K562 (cell line): ENCODE data around the gene ZNF174. TPM values are rescaled to one million over a fixed set of nuclear protein-coding genes. Genes with fewer than 3 reads are reported as not detected.

Experiments
- GTF2E2 ChIP-seq: fragments of 200-800 bp; sonication (Bioruptor generic); IDR thresholded peaks from 2 replicates; pipeline ENCODE4 v1.6.1; 2016; ENCODE audit warnings: missing genetic modification characterization, missing compliant biosample characterization
- HDGF ChIP-seq: fragments of 450-650 bp; IDR thresholded peaks from 2 replicates; pipeline ENCODE4 v1.6.1; 2016
- PRMT5 ChIP-seq: sonication (generic); formaldehyde crosslinking; IDR thresholded peaks from 2 replicates; pipeline ENCODE4 v1.5.0; 2020; ENCODE audit warnings: missing genetic modification reagents
- RAD51 ChIP-seq: fragments of 450-650 bp; IDR thresholded peaks from 2 replicates; pipeline ENCODE4 v1.7.1; 2016; ENCODE audit warnings: low read depth, mild to moderate bottlenecking, borderline replicate concordance
- RBM14 ChIP-seq: fragments of 200-400 bp; formaldehyde crosslinking; IDR thresholded peaks from 2 replicates; pipeline ENCODE4 v1.6.1; 2018; ENCODE audit warnings: low read depth, mild to moderate bottlenecking, low read length, moderate library complexity, borderline replicate concordance; ENCODE audit not compliant: insufficient read depth
- SMC3 ChIP-seq: conservative IDR thresholded peaks from 2 replicates; pipeline ENCODE4 v1.6.1; 2011; ENCODE audit warnings: low read depth, low read length, improper control_type of control experiment; ENCODE audit not compliant: insufficient read depth
- ZNF384 ChIP-seq: IDR thresholded peaks from 2 replicates; pipeline ENCODE4 v1.6.1; 2012; ENCODE audit warnings: low read depth, low read length, improper control_type of control experiment
- polyA plus RNA-seq, 8 experiments: library from polyadenylated mRNA; depleted of rRNA in 4 of 8; stranded (reverse) in 5 of 8; unstranded in 3 of 8; fragments of >200 nt; fragmentation: Nextera tagmentation in 2 of 8; fragmentation: Illumina TruSeq in 1 of 8; extraction: Ambion mirVana in 2 of 8; extraction: Trizol in 1 of 8; gene quantifications; 2 replicates each; pipeline versions ENCODE4 v1.2.1 to v1.2.3, GENCODE V29; 2011 to 2014; ENCODE audit warnings: inconsistent platforms in 1 of 8, missing spikeins in 1 of 8
- total RNA-seq, 7 experiments: library from RNA; depleted of rRNA in 6 of 7; stranded (reverse); fragments of >200 nt in 6 of 7; fragmentation: Illumina TruSeq in 2 of 7; extraction: Trizol in 2 of 7; gene quantifications; 2 replicates each; pipeline versions ENCODE4 v1.2.1 to v1.2.3, GENCODE V29; 2011 to 2021; ENCODE audit warnings: low replicate concordance in 1 of 7
- TF ChIP-seq, protein P1 (sequence below), 2 experiments: IDR thresholded peaks; 2 replicates each; pipeline ENCODE4 v1.6.1; 2011; ENCODE audit warnings: borderline replicate concordance in 1 of 2, control low read depth in 1 of 2, low read depth in 1 of 2, low read length in 1 of 2, mild to moderate bottlenecking in 1 of 2, mixed read lengths in 1 of 2, moderate library complexity in 1 of 2; ENCODE audit not compliant: insufficient read depth in 1 of 2, insufficient read length in 1 of 2, poor library complexity in 1 of 2, severe bottlenecking in 1 of 2; ENCODE audit errors: extremely low read depth in 1 of 2
- TF ChIP-seq, protein P2 (sequence below): fragments of 450-650 bp; IDR thresholded peaks from 2 replicates; pipeline ENCODE4 v1.6.1; 2016; ENCODE audit warnings: low read depth, mild to moderate bottlenecking, moderate library complexity
- TF ChIP-seq, protein P3 (sequence below): sonication (generic); formaldehyde crosslinking; IDR thresholded peaks from 2 replicates; pipeline ENCODE4 v1.8.0; 2022; ENCODE audit warnings: mild to moderate bottlenecking, missing genetic modification reagents
- TF ChIP-seq, protein P4 (sequence below): sonication (generic); IDR thresholded peaks from 2 replicates; pipeline ENCODE4 v1.6.1; 2016
- TF ChIP-seq, protein P5 (sequence below): fragments of 250-450 bp; sonication (Bioruptor Pico); IDR thresholded peaks from 2 replicates; pipeline ENCODE4 v1.8.0; 2021; ENCODE audit warnings: borderline replicate concordance, mild to moderate bottlenecking, moderate library complexity; ENCODE audit not compliant: poor library complexity, severe bottlenecking
- TF ChIP-seq, protein P6 (sequence below), 3 experiments: fragments of 200-800 bp in 1 of 3; fragments of 250-450 bp in 1 of 3; fragments of 450-650 bp in 1 of 3; sonication (Bioruptor Pico) in 1 of 3; sonication (Bioruptor generic) in 1 of 3; formaldehyde crosslinking in 1 of 3; IDR thresholded peaks; 2 replicates each; pipeline versions ENCODE4 v1.6.1 to v1.8.0; 2016 to 2022; ENCODE audit warnings: mild to moderate bottlenecking in 2 of 3, missing genetic modification characterization in 2 of 3, missing compliant biosample characterization in 1 of 3, moderate library complexity in 1 of 3

ZNF174 gene
- total and polyA plus RNA-seq, 9 of the 15 experiments (the other 6 are each of a cell fraction or from before 2014, with no cell fraction given), result 5.1 to 19.1 (median 12.5) TPM

DNA sequence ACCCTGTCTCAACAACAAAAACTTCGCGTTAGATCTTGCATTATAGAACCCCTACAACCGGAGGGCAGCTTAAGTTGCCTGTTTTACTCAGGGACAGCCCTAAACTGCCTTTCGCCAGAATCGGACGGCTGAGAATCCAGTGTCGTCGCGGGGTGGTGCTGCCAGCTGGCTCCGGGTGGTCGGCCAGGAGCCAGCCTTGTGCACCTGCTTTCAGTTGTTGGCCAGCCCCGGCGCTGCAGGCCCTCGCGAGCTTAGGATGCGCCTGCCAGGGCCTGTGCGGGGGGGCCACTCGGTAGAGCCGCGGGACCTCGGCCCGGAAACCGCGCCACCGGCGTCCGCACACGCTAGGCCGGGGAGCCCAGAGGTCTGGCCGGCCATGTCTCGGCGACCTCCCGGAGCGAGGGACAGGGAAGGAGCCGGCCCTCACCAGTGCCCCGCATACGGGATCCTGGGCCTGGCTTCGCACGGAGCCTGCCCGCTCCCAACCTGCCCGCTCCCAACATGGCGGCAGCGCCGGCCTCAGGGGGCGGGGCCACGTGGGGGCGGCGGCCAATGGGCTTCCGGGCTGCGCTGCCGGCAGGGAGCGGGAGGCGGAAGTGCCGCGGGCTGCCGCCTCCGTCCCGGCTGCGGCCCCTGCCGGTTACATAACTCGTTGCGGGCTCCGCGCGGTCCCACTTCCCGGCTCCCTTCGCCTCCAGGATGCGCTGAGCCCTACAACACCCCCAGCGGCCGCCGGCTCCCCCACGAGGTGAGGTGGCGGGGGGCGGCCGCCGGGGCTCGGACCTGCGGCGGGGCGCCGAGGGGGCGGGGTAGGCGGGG is 56.6 kb downstream of the ZNF174 start (continued):
- TF ChIP-seq, protein P1, sequence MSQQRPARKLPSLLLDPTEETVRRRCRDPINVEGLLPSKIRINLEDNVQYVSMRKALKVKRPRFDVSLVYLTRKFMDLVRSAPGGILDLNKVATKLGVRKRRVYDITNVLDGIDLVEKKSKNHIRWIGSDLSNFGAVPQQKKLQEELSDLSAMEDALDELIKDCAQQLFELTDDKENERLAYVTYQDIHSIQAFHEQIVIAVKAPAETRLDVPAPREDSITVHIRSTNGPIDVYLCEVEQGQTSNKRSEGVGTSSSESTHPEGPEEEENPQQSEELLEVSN (IDR thresholded peaks at IDR 0.05; ENCODE audit: borderline replicate concordance in 1 of 2, extremely low read depth in 1 of 2, insufficient read depth in 1 of 2, insufficient read length in 1 of 2, low read depth in 1 of 2, low read length in 1 of 2, poor library complexity in 1 of 2, severe bottlenecking in 1 of 2), result peak; percentile 66 to 91
- TF ChIP-seq, protein P2, sequence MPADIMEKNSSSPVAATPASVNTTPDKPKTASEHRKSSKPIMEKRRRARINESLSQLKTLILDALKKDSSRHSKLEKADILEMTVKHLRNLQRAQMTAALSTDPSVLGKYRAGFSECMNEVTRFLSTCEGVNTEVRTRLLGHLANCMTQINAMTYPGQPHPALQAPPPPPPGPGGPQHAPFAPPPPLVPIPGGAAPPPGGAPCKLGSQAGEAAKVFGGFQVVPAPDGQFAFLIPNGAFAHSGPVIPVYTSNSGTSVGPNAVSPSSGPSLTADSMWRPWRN, result no peak
- no peak for TF ChIP-seq ZNF384
- no peak for TF ChIP-seq PRMT5
- peak; percentile 67; the same call in 1 of the 2 replicates for TF ChIP-seq GTF2E2 (tag)
- TF ChIP-seq RAD51, result peak; percentile 65
- TF ChIP-seq RBM14, result no peak
- TF ChIP-seq, protein P3, sequence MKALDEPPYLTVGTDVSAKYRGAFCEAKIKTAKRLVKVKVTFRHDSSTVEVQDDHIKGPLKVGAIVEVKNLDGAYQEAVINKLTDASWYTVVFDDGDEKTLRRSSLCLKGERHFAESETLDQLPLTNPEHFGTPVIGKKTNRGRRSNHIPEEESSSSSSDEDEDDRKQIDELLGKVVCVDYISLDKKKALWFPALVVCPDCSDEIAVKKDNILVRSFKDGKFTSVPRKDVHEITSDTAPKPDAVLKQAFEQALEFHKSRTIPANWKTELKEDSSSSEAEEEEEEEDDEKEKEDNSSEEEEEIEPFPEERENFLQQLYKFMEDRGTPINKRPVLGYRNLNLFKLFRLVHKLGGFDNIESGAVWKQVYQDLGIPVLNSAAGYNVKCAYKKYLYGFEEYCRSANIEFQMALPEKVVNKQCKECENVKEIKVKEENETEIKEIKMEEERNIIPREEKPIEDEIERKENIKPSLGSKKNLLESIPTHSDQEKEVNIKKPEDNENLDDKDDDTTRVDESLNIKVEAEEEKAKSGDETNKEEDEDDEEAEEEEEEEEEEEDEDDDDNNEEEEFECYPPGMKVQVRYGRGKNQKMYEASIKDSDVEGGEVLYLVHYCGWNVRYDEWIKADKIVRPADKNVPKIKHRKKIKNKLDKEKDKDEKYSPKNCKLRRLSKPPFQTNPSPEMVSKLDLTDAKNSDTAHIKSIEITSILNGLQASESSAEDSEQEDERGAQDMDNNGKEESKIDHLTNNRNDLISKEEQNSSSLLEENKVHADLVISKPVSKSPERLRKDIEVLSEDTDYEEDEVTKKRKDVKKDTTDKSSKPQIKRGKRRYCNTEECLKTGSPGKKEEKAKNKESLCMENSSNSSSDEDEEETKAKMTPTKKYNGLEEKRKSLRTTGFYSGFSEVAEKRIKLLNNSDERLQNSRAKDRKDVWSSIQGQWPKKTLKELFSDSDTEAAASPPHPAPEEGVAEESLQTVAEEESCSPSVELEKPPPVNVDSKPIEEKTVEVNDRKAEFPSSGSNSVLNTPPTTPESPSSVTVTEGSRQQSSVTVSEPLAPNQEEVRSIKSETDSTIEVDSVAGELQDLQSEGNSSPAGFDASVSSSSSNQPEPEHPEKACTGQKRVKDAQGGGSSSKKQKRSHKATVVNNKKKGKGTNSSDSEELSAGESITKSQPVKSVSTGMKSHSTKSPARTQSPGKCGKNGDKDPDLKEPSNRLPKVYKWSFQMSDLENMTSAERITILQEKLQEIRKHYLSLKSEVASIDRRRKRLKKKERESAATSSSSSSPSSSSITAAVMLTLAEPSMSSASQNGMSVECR, result peak; percentile 79
- TF ChIP-seq HDGF, result no peak
- TF ChIP-seq, protein P4, sequence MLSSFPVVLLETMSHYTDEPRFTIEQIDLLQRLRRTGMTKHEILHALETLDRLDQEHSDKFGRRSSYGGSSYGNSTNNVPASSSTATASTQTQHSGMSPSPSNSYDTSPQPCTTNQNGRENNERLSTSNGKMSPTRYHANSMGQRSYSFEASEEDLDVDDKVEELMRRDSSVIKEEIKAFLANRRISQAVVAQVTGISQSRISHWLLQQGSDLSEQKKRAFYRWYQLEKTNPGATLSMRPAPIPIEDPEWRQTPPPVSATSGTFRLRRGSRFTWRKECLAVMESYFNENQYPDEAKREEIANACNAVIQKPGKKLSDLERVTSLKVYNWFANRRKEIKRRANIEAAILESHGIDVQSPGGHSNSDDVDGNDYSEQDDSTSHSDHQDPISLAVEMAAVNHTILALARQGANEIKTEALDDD, result no peak
- peak; percentile 27; the same call in 1 of the 2 replicates for TF ChIP-seq SMC3
- TF ChIP-seq, protein P5, sequence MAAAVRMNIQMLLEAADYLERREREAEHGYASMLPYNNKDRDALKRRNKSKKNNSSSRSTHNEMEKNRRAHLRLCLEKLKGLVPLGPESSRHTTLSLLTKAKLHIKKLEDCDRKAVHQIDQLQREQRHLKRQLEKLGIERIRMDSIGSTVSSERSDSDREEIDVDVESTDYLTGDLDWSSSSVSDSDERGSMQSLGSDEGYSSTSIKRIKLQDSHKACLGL, result no peak
- TF ChIP-seq, protein P6, sequence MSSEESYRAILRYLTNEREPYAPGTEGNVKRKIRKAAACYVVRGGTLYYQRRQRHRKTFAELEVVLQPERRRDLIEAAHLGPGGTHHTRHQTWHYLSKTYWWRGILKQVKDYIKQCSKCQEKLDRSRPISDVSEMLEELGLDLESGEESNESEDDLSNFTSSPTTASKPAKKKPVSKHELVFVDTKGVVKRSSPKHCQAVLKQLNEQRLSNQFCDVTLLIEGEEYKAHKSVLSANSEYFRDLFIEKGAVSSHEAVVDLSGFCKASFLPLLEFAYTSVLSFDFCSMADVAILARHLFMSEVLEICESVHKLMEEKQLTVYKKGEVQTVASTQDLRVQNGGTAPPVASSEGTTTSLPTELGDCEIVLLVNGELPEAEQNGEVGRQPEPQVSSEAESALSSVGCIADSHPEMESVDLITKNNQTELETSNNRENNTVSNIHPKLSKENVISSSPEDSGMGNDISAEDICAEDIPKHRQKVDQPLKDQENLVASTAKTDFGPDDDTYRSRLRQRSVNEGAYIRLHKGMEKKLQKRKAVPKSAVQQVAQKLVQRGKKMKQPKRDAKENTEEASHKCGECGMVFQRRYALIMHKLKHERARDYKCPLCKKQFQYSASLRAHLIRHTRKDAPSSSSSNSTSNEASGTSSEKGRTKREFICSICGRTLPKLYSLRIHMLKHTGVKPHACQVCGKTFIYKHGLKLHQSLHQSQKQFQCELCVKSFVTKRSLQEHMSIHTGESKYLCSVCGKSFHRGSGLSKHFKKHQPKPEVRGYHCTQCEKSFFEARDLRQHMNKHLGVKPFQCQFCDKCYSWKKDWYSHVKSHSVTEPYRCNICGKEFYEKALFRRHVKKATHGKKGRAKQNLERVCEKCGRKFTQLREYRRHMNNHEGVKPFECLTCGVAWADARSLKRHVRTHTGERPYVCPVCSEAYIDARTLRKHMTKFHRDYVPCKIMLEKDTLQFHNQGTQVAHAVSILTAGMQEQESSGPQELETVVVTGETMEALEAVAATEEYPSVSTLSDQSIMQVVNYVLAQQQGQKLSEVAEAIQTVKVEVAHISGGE (CRISPR knock-in tag; IDR thresholded peaks at IDR 0.05), result peak in 2 of 3 experiments; percentile 68 to 92; a peak in 5 of 6 replicates
